ENCODE data around the gene TNPO2. TPM values are rescaled to one million over a fixed set of nuclear protein-coding genes. Genes with fewer than 3 reads are reported as not detected.

TNPO2 gene
- total and polyA plus RNA-seq, 2 experiments from 2014 or later: 37.1 to 83.0 TPM

GRCh38 chr19:12692960-12693359 lies 30.8 kb downstream of the TNPO2 start (continued):
- TF ChIP-seq ZNF462 (CRISPR knock-in tag; IDR thresholded peaks at IDR 0.05): no peak
- TF ChIP-seq POLR2AphosphoS5 (IDR thresholded peaks at IDR 0.05; ENCODE audit: low read depth): no peak
- TF ChIP-seq CREB1 (CRISPR knock-in tag; IDR thresholded peaks at IDR 0.05; ENCODE audit: low read depth): no peak
- no peak for TF ChIP-seq CTCF (conservative IDR thresholded peaks at IDR 0.05; ENCODE audit: low read depth in 2 of 2)
- TF ChIP-seq JUNB (IDR thresholded peaks at IDR 0.05; ENCODE audit: unreplicated experiment): no peak
- no peak for TF ChIP-seq EZH2 (IDR thresholded peaks at IDR 0.05; ENCODE audit: low read depth, unreplicated experiment)

- Mint-ChIP-seq H3K4me3 (no peak overlapping the region), H3K36me3 (ENCODE audit: low read depth) (no peaks in the 10 kb centered on the region; the same call in 2 of the 3 replicates), H3K4me1 (no peaks in the 10 kb centered on the region), H3K27me3 (ENCODE audit: insufficient read depth, low read depth, poor library complexity) (peaks cover 16% of the 10 kb centered on the region), H3K9me3 (no peaks in the 10 kb centered on the region), H3K27ac (no peak overlapping the region)
- H3K4me3 ChIP-seq: no peak overlapping the region
- no peaks in the 10 kb centered on the region for H3K36me3 ChIP-seq (ENCODE audit: insufficient read depth)
- no peaks in the 10 kb centered on the region for H3F3A ChIP-seq (replicated peaks; ENCODE audit: low read depth)
- no peak overlapping the region for H2AFZ ChIP-seq
- DNase-seq (ENCODE audit: low spot score): no peak
- H3K79me2 ChIP-seq (replicated peaks; ENCODE audit: insufficient read depth): no peaks in the 10 kb centered on the region
- H3K27ac ChIP-seq (ENCODE audit: low read depth): no peak overlapping the region
- no peak for TF ChIP-seq ZNF114 (CRISPR knock-in tag; IDR thresholded peaks at IDR 0.05)
- no peak for TF ChIP-seq POLR2AphosphoS5 (IDR thresholded peaks at IDR 0.05; ENCODE audit: low read depth)
- no peak for TF ChIP-seq ETS1 (IDR thresholded peaks at IDR 0.05)
- no peak for TF ChIP-seq CREB1 (CRISPR knock-in tag; IDR thresholded peaks at IDR 0.05; ENCODE audit: low read depth)
- TF ChIP-seq STAT1 (IDR thresholded peaks at IDR 0.05; ENCODE audit: unreplicated experiment): no peak
- TF ChIP-seq ZNF331 (CRISPR knock-in tag; IDR thresholded peaks at IDR 0.05; ENCODE audit: low read depth): no peak
- TF ChIP-seq CTCF (conservative IDR thresholded peaks at IDR 0.05; ENCODE audit: low read depth in 2 of 2): no peak
- TF ChIP-seq JUNB (IDR thresholded peaks at IDR 0.05; ENCODE audit: unreplicated experiment): no peak
- no peak overlapping the region for H3K4me2 ChIP-seq
- ATAC-seq: no peak
- no peaks in the 10 kb centered on the region for H3K4me1 ChIP-seq (ENCODE audit: insufficient read depth)
- H4K20me1 ChIP-seq (replicated peaks; ENCODE audit: insufficient read depth): no peaks in the 10 kb centered on the region
- H3K27me3 ChIP-seq (ENCODE audit: insufficient read depth): no peaks in the 10 kb centered on the region
- H3K9me2 ChIP-seq (ENCODE audit: insufficient read depth): no peaks in the 10 kb centered on the region
These were observed 34.0 kb downstream of the TNPO2 start for GRCh38 chr19:12689581-12690216.

Measured in GM23338 (cell line).